HG02798 (cell line): ENCODE measurements around the gene ATG16L2.
"Not testable (repeated sequence)": the region's sequence is repeated elsewhere in the genome, so short reads cannot be mapped to it uniquely, and the experiment has no call there.

Experiments
- ATAC-seq: cut with Tn5 transposase; IDR thresholded peaks from one replicate; pipeline ENCODE4 v1.9.1; 2021; ENCODE audit warnings: mild to moderate bottlenecking; ENCODE audit not compliant: unreplicated experiment, poor library complexity

The ATG16L2 gene

DNA sequence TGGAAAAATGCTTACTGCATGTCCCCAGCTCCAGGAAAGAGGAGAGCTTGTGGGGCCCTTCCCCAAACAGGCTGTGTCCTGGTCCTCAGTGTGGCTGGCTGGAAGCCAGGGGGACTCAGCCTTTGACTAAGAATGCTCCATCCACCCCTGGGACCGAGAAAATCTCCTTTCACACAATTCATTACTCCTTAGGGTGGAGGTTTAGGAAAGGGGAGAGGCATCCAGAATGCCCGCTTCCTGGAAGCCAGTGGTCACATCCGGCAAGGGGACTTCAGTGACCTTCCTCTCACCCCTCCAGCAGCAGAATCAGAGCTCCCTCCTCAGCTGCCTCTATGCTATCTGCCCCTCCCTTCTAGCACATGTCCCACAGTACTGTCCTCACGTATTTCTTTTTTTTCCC is 21.9 kb downstream of the ATG16L2 start:
- ATAC-seq, result no peak

DNA sequence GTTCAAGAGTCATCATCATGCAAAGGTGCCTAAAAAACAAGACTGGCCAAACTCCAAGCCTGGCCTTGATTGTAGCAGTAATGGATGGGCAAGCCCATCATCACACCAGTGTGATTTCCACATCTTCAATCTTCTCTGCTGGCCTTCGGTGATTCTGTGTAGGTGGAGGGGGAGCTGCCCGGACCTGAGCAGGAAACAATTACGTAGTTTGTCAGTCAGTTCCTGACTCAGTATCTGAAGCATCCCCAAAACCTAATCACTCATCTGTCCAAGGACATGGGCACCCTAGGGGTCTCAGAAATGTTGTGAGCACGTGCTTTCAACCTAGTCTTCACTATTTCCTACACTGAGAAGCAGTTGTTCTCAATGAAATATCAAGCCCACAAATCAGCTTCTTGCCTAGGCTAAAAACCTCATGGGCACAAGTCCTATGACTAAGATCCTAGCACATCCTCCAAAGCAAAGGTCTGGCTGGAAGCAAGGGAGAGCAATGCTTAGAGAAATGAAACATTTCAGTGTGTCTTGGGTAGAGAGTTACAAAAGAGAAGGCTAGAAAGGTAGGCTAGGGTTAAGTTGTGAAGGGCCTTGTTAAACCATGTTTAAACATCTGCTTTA is 24.6 kb downstream of the ATG16L2 start:
- ATAC-seq, result no peak

DNA sequence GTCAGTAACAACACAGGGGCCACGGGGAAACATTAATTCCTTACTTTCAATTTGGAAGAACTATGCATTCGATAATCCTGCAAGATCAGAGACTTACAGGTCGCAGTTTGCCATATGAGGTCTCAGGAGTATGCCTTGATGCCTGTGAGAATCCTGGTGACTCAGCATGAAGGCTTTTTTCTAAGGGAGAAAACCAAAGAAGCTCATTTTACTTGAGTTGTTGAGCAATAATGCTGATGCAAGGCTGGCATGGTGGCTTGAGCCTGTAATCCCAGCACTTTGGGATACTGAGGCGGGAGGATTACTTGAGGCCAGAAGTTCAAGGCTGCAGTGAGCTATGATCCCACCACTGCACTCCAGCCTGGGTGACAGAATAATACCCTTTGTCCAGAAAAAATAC is 26.6 kb downstream of the ATG16L2 start:
- ATAC-seq, result no peak

DNA sequence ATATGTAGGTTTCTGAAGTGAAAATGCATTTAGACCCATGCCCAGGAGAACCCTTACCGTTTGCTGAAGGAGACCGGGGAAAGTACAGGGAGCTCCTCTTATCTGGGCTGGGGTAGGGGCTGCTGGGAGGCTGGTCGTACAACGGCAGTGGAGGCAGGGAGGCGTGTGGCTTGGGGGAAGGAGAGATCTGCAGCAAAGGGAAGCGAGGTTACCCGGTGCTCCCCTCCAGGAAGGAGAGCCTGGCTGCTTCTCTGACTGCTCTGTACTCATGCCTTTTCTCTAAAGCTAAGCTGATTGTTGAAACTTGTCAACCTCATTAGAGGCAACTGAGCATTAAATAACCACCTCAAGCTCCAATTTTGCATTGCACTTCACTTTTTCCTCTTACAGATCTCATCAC is 27.2 kb downstream of the ATG16L2 start:
- no peak for ATAC-seq

DNA sequence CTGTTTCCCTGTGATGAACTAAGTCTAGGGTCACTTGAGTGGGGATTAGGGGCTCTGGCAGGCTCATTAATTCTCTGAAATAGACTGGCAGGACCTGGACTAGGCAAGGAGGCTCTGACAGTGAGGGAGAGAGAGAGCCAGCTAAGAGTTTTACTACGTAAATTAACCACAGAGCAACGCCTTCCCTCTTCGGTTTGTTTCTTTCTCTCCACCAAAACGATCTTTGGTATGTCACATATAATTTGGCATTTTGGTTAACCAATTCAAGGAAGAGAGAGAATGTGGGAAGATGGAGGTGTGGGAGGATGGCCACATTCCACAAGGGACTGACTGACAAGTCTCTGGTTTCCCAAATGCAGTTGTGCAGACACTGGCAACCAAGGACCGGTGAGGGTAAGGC is 27.9 kb downstream of the ATG16L2 start:
- no peak for ATAC-seq

DNA sequence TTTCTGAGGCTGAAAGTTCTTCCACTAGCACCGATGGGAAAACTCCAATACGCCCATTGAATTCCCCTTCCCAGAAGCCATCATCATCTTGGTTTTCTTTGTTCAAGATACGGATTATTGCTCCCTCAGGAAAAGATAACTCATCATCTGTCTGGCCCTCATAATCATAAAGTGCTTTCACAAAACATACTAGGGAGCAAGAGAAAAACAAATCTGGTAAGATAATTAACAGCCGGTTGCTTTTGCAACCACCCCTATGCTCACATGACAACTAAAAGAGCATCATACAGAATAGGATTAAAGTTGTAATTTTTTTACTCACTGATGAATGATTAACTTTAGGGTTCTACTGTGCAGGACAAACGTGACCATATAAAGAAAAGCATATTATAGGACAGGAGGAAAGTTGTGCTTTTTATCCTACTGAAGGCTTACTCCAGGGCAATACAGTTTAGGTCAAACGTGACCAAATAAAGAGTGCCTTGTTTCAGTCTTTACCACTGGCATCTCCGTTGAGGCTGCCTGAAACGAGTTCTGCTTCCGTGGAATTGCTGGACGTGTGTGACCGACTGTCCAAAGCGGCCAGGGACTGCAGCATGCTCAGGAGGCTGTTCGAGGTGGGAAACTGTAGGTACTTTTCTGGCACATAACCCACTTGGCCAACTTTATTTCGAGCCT is 28.6 kb downstream of the ATG16L2 start:
- ATAC-seq, result no peak

DNA sequence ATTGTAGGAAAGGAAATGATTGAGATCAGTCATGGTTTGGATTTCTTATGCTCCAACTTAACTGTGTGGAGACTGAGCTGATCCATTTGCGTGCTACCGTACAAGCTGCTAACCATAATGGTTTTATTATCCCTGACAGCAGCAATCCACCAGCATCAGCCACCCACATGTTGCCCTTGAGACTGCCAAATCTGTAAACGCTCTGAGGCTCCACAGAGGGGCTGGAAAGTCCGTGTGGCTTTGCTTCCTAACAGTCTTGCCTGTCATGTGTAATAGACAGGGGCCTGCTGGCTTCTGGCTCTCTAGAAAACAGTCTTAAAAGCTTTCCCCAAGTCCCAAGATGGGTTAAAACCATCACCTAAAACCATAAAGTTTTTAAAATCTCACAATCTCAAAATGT is 30.1 kb downstream of the ATG16L2 start:
- ATAC-seq, result no peak

DNA sequence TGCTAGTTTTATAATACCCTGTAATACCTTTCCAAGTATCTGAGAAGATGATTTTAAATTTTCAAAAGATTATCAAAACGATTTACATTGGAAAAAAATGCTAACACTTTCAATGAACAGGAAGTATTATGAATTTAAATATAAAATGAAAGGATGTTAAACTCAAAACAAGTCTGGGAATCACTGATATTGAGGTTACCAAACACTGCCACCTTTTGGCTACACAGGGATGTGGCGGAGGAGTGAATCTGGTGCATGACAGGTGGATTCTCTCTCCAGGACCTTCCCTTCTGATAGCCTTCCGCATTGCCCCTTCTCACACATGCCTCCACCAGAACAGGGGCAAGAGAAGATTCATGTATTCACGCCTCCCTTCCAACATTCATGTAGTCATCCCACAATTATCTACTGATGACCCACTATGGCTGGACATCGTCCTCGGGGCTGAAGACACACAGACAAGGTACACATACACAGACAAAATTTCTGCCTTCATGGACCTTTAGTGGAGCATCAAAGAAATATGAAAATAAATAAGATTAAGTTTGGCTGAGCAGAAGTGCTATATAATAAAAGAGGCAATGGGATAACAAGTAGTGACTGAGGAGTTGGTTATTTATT is 34.7 kb downstream of the ATG16L2 start:
- ATAC-seq, result no peak

DNA sequence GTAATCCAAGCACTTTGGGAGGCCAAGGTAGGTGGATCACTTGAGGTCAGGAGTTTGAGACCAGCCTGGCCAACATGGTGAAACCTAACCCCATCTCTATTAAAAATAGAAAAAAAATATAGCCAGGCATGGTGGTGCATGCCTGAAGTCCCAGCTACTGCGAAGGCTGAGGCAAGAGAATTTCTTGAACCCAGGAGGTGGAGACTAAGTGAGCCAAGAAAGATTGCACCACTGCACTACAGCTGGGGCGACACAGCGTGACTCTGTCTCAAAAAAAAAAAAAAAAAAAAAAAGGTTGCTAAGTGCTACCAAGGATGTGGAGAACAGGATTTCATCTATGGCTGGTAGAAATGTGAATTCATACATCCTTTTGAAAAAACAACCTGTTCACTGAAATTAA is 36.6 kb downstream of the ATG16L2 start:
- no peak for ATAC-seq

DNA sequence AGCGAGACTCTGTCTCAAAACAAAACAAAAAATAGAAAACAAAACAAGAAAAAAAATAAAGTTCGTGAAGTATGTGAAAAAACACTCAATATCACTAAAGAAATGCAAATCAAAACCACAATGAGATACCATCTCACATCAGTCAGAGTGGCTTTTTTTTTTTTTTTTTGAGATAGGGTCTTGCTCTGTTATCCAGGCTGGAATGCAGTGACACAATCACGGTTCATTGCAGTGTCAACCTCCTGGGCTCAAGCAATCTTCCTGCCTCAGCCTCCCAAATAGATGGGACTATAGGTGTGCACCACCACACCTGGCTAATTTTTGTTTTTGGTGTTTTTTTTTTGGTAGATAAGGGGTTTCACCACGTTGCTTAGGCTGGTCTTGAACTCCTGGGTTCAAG is 37.5 kb downstream of the ATG16L2 start:
- ATAC-seq, result no peak

DNA sequence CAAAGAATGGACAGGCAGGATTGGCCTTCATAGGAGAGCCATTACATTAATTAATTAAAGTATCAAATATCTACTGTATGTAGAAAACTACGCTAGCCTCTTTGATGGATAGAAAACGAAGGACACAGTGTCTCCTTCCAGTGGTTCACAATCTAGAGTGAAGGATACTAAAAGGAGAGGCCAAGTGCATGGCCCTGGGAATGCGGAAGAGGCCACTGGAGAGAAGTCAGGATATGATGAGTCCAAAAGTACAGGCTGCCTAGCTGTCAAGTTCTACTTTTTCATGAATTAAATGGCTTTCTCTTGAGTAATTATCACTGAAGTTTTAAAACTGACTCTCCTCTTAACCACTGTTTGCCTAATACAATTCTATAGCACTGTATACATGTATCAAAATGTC is 41.9 kb downstream of the ATG16L2 start:
- no peak for ATAC-seq

DNA sequence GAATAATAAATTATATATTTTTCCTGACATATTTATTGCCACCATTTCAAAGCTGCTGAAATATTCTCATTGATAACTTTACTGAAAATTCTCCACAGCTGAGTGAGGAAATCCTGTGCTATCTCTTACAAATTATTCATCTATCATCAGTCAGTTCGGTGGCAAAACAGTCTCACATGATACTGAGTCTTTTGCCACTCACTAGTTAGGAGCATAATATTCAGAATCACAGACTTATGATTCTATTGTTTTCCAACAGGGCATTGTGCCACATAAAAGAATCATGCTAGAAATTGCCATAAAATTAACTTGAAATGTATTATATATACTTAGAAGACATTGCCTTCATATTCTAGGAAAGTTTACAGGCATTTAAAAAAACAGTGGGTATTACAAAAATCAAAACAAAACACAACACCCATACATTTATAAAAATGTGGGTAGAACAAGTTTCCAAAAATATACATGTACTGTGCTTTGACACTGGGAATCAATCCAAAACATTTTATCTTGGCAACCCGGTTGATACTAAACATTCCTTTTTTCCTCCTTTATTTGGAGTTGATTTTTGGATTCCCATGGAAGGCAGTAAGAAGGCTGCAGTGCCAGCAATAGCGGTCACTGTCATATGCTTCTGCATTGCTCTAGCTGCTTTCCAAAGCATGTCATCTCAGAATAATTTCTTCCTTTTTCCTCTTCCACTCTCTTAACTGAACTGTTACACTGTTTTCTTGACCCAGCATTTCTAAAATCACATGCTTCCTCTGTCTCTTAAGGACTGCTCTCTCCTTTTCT is 42.5 kb downstream of the ATG16L2 start:
- no peak for ATAC-seq

DNA sequence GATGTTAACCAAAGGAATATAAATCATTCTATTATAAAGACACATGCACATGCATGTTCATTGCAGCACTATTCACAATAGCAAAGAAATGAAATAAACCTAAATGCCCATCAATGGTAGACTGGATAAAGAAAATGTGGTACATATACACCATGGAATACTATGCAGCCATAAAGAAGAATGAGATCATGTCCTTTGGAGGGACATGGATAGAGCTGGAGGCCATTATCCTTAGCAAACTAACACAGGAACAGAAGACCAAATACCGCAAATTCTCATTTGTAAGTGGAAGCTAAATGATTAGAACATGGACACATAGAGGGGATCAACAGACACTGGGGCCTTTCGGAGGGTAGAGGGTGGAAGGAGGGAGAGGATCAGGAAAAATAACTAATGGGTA is 44.1 kb downstream of the ATG16L2 start:
- not testable (repeated sequence) for ATAC-seq

DNA sequence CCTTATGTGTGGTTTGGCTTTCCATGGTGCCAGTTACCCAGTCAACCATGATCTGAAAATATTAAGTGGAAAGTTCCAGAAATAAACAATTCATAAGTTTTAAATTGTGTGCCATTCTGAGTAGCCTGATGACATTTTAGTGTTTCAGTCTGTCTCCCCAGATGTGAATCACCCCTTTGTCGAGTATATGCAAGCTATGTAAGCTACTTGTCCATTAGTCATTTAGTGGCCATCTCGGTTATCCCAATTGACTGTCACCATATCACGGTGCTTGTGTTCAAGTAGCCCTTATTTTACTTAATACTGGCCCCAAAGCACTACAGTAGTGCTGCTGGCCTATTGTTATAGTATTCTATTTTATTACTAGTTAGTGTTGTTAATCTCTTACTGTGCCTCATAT is 44.9 kb downstream of the ATG16L2 start:
- no peak for ATAC-seq

DNA sequence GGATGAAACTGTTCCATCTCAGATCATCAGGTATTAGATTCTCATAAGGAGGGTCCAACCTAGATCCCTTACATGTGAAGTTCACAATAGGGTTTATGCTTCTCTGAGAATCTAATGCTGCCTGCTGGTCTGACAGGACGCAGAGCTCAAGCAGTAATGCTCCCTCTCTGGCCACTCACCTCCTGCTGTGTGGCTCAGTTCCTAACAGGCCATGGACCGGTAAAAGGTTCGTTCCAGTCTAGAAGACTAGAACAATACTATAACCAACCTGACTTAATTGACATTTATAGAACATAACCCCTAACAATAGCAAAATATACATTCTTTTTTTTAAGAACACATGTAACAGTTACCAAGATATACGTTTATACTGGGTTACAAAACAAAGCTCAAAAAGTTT is 45.8 kb downstream of the ATG16L2 start:
- no peak for ATAC-seq

DNA sequence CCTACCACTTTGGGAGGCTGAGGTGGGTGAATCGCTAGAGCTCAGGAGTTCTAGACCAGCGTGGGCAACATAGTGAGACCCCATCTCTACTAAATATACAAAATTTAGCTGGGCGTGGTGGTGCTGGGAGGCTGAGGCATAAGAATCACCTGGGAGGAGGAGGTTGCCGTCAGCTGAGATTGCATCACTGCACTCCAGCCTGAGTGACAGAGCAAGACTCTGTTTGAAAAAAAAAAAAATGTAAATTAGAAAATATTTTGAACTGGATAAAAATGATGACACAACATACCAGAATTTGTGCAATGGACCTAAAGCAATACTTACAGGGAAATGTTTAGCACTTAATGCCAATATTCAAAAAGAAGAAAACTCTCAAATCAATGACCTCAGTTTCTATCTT is 46.4 kb downstream of the ATG16L2 start:
- no peak for ATAC-seq

DNA sequence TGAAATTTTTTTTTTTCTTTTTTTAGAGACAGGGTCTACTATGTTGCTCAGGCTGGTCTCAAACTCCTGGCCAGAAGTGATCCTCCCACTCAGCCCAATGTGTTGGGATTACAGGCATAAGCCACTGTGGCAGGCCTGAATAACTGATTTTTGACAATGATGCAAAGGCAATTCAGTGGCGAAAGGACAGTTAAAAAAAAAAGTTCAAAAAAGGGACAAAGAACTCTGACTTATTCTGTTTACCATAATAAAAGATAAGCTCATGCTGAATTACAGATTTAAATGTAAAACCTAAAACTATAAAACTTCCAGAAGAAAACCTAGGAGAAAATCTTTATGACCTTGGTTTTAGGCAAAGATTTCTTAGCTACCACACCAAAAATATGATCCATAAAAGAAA is 48.9 kb downstream of the ATG16L2 start:
- ATAC-seq, result no peak

DNA sequence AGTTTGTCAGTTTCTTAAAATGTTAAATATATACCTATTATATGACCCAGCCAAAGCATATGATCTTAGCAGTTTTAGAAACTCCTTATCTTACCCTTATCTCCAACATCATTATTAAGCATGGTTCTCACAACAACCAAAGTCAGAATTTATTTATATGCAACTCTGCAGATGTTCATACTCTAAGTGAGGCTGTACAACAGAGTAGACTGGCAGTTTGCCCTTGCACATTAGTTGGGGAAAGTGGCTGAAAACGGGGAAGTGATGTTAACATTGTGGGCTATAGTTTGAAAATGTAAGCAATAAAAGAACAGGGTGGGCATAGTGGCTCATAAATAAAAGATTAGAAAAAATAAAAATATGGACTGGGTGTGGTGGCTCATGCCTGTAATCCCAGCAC is 49.7 kb downstream of the ATG16L2 start:
- ATAC-seq, result no peak

DNA sequence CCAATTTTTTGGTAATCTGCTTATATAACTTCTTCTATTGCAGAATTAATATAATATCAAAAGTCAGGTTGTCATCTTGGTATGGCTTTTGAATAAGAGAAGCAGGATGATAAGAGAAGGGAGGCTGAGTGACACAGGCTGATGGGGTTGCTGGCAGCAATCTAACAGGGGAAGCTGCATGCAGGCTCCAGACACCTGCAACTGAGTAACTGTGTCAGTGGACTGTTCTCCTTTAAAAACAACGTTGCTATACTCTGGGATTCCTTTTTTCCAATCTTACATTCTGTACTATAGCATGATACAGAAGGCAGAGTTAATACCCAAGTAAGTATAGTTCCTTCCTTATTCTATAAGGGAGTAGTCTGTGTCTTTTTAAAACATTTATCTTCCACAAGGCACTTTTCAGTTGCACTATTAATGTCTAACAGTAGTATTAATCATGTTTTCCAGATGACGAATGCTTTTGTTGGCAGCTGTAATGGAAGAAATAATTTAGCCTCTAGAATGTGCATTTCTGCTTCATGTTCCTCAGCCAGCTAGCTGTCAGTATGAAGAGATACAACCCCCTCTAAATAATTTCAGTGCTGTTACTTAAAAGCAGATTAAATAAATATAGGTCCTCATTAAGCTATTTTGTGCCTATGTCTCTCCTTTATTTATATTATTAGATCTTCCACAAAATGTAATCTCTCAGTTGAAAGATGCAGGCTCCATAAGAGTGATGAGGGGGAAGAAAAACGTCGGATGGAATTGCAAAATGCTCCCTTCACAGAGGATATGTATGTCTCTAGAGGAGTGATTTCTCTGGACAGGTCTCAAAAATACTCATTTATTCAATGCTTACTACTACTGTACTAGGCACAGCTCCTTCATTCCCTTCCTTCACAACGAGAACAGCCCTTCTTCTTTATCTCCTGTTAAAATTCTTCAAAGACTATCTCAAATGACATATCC is 50.8 kb downstream of the ATG16L2 start:
- no peak for ATAC-seq

DNA sequence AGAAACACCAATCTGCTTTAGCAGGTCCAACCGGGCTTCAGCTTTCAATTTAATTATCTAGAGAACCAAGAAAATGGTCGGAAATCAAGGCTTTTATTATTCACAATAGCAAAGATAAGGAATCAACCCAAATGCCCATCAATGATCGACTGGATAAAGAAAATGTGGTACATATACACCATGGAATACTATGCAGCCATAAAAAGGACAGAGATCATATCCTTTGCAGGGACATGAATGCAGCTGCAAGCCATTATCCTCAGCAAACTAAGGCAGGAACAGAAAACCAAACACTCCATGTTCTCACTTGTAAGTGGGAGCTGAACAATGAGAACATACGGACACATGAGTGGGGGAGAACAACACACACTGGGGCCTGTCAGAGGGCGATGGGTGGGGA is 53.8 kb downstream of the ATG16L2 start:
- ATAC-seq, result no peak
